ENCODE results near the gene LY6G6C.
"Not testable (repeated sequence)": the region's sequence is repeated elsewhere in the genome, so short reads cannot be mapped to it uniquely, and the experiment has no call there.

The LY6G6C gene

DNA sequence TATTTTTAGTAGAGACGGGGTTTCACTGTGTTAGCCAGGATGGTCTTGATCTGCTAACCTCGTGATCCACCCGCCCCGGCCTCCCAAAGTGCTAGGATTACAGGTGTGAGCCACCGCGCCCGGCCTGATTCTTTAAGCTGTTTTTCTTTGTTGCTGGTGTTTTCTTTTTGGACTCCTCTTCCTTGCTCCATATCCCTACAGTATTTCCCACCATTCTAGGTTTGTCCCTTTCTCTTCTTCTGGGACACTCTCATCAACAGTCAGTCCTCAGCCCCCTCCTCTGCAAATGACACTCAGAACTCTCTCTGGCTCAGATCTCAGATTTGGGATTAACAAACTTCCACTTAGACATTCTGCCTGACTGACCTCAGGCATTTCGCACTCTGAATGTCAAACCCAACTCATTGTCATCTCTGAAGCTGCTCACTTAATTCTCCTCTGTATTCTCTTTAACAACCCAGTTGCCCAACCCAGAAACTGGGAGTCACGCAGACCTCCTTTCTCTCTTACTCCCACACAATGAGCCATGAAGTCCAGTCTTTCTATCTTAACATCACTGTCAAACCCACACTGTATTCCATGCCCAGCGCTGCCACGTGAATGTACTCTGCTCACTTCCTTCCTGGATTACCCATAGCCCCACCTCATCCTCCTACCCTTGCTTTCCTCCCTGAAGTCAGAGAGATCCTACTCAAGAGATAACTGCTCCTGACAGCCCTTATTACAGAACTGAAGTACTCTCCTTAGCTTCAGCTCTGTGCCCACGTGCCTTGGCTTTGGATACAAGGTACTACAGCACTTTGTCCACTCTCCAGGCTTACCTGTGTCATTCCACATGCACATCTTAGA, 4.2 kb upstream of the LY6G6C start:
- DNase-seq = no peak

- no peak for DNase-seq
Measured at GRCh38 chr6:31723980-31724691, 2.6 kb upstream of the LY6G6C start.

DNA sequence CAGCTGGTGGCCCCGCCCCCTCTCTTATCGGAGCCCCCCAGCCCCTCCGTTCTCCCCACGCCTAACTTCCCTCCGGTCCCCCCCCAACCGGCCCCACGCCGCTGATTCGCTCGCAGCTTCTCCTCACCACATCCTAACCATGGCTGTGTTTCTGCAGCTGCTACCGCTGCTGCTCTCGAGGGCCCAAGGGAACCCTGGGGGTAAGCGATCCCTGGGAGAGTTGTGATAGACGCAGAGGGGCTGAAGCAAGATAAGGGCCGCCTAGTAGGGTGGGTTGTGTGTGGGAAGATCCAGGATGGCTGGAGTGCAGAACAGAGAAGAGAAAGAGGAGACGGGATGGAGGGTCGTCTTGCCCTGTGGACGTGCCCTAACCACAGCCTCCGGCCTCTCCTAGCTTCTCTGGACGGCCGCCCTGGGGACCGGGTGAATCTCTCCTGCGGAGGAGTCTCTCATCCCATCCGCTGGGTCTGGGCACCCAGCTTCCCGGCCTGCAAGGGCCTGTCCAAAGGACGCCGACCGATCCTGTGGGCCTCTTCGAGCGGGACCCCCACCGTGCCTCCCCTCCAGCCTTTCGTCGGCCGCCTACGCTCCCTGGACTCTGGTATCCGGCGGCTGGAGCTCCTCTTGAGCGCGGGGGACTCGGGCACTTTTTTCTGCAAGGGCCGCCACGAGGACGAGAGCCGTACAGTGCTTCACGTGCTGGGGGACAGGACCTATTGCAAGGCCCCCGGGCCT, 1.9 kb upstream of the LY6G6C start, which contains the start of gene MPIG6B:
MPIG6B (plus strand) TSS at position 129 of the 735 bp plus-strand sequence; CDS start at position 140, 11 bp downstream.
- DNase-seq = no peak

DNA sequence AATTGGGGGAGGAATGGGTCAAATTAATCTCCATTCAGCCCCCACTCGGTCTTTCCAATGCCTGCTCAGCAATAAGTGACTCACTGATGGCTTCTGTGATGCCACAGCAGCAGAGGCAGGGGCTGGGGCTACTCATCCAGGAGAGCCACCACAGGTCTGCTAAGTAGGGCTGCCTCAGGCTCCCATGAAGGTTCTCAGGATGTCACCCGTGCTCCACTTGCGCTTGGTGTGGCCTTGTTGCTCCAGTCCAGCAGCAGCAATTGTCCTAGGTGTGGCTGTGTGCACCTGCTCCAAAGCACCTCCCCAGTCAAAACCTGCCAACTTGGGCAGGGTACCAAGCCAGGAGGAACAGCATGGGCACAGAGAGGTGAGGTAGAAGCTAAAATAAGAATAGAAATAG, 627 bp upstream of the LY6G6C start:
- no peak for DNase-seq

DNA sequence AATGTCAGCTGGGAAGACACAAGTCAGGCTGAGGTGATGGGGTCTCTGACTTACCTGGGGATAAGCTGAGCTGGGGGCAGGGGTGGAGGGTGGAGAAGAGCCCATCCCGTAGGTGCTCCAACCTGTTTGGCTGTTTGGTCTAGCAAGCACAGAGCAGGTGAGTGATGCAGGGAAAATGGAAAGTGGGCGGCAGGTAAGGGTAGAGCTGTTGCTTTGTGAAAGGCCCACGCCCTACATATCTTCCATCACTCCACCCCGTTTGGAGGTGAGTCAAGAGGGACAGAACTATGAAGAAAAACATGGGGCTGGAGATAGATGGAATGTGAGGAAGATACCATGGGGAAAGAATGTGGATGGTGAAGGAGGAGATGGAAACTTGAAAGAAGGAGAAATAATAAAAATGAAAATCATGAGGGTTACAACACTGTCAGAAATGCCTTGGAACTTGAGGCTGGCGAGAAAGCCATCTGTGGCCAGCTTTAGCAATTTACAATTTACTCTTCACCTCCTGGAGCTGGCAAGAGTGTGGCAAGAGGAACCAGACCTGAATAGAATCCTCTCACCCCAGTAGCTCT, 1.3 kb downstream of the LY6G6C start:
- no peak for DNase-seq

- no peak for DNase-seq
Measured at GRCh38 chr6:31719001-31719400, 2.5 kb downstream of the LY6G6C start.

GRCh38 chr6:31718265-31718664, 3.3 kb downstream of the LY6G6C start:
- DNase-seq = no peak

DNA sequence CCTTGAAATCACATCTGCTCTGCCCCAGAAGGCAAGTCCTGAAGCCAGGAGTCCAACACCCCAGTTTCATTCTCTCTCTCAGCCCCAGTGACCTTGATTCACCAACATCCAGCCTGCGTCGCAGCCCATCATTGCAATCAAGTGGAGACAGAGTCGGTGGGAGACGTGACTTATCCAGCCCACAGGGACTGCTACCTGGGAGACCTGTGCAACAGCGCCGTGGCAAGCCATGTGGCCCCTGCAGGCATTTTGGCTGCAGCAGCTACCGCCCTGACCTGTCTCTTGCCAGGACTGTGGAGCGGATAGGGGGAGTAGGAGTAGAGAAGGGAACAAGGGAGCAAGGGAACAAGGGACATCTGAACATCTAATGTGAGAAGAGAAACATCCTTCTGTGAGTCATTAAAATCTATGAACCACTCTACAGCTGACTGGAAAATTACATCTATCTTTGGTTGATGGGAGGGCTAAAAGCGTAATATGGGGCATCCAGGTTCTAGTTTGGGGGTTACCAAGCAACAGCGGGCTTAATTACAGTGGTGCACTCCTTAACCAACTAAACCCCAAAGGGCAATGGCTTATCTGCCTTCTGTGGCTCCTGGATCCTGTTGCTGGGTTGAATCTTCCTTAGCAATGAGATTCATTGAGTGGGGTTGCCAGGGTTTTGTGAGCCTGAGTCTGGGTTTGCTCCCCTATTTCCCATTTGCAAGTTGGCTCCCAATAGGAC, 3.9 kb downstream of the LY6G6C start:
- DNase-seq = no peak

DNA sequence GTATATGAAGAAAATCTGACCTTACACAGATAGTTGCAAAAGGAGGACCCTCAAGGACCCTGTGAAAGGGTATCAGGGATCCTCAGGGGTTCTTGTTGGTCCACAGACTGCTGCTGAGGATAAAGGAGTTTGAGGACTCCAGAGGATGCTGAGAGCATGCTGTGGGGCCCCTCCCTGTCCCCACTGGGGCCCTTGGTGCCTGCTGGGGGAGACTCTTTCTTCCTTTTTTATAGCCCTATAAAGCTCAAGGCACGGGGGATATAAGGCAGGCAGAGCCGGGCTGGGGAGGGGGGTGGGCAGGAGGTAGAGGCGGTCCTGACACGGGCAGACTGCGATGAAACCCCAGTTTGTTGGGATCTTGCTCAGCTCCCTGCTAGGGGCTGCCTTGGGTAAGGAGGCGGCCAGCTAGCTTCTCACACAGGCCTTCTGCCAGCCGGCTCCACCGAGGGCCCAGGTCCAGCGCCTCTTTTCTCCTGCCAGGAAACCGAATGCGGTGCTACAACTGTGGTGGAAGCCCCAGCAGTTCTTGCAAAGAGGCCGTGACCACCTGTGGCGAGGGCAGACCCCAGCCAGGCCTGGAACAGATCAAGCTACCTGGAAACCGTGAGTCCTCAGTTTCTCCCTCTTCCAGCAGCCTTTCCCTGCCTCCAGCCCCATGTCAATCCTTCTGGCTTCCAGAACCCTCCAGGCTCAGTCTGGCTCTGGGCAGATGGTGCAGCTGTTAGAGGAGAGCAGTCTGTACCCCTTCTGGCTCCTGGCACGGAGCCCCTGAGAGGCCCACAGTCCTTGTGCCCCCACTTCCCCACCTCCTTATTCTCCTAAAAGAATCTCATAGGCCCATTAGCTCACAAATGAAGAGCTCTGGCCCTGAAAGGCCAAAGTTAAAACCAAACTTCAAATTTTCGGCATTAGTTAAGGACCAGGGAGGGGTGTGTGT, 6.3 kb downstream of the LY6G6C start, which contains the start of gene LY6G6D:
LY6G6D (plus strand) TSS at position 327 of the 937 bp plus-strand sequence; CDS start at position 335, 8 bp downstream.
- DNase-seq = no peak

DNA sequence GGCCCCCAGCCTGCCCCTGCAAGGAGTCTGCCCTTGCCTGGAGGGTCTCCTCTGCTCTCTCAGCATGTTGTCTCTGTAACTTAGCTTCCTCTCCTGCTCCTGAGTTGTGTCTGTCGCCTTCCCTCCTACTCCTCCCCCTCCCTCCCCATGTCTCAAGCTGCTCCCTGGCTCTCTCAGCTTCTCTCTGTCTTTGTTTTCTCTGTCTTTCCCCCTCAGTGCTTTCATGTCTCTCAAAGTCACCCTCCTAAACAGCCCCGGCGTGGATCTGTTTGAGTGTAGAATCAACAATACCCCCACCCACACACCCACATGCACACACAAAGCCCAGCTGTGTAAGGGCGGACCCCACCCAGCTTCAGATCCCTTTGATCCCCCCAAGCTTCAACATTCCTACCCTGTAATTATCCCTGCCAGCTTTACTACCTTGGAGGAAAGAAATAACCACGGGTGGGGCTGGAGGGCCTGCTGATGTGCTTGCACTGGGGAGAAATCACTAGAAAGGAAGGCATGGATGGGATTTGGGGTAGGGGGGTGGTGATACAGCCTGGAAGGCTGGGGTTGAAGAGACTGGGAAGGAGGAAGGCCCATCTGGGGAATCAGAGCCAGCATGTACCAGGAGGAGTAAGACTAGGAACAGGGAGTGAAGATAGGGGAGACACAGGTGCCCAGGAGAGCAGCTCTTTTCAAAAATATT, 7.4 kb downstream of the LY6G6C start:
- DNase-seq = no peak

- no peak for DNase-seq
Measured at GRCh38 chr6:31713465-31713864, 8.1 kb downstream of the LY6G6C start.

- no peak for DNase-seq
Measured at GRCh38 chr6:31712296-31712695, 9.2 kb downstream of the LY6G6C start.

- no peak for DNase-seq
Measured at GRCh38 chr6:31711233-31711632, 10.3 kb downstream of the LY6G6C start.

DNA sequence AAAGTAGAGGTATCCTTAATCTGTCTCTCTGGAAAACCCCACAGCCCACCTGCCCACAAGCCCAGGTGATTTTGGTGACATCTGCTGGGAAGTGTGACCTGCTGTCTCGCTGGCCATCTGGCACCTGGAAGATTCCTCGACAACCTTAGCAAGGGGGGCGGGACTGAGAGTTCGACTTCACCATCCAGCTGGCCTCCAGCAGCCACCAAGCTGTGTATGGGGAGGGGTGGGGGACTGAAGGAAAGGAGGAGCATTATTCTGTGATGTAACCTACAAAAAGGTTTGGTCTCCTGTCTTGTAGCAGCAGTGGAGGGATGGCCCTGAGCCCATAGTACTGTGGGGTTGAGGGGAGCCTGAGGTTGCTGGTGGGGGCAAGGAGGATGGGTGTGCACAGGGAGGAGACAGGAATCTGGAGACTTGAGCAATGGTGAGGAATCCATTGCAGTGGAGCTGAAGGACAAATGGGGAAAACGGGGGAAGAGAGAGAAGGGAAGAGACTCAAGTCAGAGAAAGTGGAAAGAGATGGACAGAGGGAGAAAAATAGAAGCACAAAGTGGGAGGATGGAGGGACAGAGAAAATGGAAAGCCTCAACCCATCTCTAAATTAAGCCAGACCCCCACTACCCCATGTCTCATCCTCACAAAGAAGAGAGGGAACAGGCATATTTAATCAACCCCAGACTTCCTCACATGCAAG, 10.9 kb downstream of the LY6G6C start:
- no peak for DNase-seq

DNA sequence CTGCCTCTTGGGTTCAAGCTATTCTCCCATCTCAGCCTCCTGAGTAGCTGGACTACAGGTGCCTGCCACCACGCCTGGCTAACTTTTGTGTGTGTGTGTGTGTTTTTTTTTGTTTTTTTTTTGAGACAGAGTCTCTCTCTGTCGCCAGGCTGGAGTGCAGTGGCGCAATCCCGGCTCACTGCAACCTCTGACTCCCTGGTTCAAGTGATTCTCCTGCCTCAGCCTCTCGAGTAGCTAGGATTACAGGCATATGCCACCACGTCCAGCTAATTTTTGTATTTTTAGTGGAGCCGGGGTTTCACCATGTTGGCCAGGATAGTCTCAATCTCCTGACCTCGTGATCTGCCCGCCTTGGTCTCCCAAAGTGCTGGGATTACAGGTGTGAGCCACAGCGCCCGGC, 12.4 kb downstream of the LY6G6C start:
- not testable (repeated sequence) for DNase-seq

GRCh38 chr6:31708224-31708623, 13.3 kb downstream of the LY6G6C start:
- no peak for DNase-seq

DNA sequence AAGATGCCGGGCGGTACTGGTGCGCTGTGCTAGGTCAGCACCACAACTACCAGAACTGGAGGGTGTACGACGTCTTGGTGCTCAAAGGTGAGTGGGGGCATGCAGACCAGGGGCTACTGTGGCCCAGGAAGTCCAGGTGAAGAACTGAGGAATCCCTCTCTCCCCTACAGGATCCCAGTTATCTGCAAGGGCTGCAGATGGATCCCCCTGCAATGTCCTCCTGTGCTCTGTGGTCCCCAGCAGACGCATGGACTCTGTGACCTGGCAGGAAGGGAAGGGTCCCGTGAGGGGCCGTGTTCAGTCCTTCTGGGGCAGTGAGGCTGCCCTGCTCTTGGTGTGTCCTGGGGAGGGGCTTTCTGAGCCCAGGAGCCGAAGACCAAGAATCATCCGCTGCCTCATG, 13.8 kb downstream of the LY6G6C start:
- no peak for DNase-seq

DNA sequence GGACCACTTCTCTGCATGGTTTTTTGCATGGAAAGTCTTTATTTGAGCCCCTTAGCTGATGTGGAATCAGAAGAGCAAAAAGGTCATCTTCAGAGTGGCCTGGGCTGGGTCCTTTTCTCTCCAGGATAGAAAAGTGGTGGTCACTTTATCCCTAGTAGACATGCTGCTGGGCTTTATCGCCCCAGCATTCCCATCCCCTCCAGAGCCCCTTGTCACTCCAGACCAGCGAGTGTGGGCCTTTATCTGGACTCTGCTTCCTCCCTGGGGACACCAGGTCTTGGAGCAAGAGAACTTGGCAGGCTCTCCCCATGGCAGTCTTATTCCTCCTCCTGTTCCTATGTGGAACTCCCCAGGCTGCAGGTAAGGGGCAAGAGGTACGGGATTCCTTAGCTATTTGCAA, 14.9 kb downstream of the LY6G6C start, which contains the start of gene LY6G6F:
LY6G6F (plus strand) TSS at position 268 of the 400 bp plus-strand sequence; CDS start at position 309, 41 bp downstream.
- DNase-seq = no peak

GRCh38 chr6:31705931-31706330, 15.6 kb downstream of the LY6G6C start:
- no peak for DNase-seq
